HG03280 (cell line): ENCODE data around the gene GALNT18.

ENCODE experiments used
- ATAC-seq: cut with Tn5 transposase; IDR thresholded peaks from one replicate; pipeline ENCODE4 v1.9.1; 2021; ENCODE audit warnings: mild to moderate bottlenecking, moderate library complexity; ENCODE audit not compliant: unreplicated experiment

The GALNT18 gene

DNA sequence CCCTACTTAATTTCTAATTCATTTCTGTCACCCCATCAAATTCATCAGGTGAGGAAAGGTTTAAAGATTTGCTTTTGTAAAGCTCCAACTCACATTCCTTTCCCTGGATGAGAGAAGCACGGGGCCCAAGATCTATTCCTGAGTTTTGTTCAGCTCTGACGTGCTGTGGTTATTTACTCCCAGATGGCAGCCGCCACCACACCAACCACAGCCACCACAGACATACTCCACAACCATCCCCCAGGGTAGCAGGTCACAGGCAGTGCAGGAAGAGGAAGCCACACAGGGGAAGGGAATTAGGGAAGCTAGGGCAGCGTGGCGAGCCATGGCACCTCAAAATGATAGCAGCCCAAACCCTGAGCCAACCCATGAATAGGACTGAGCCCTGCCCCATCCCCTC lies 205.3 kb downstream of the GALNT18 start:
- no peak for ATAC-seq

DNA sequence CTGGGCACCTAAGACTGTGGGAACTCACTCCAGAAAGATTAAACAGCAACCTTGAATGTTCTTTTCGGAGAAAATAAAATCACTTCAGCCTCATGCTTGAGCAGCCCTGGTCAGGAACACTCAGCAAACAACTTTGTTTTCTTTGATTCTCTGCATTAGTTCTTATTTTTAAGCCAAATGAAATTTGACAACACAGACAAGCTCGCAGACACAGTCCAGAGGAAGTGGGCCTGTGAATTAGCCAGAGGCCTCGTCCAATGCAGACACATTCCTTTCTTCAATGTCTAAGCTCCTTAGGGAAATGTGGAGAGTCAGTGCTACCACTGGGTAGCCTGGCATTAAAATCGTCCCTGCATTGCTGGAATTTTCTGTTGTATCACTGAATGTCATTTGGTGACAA lies 205.9 kb downstream of the GALNT18 start:
- ATAC-seq, result no peak

- ATAC-seq, result no peak
These were observed 206.8 kb downstream of the GALNT18 start for GRCh38 chr11:11414996-11415395.

GRCh38 chr11:11413776-11414175 lies 208.0 kb downstream of the GALNT18 start:
- no peak for ATAC-seq

DNA sequence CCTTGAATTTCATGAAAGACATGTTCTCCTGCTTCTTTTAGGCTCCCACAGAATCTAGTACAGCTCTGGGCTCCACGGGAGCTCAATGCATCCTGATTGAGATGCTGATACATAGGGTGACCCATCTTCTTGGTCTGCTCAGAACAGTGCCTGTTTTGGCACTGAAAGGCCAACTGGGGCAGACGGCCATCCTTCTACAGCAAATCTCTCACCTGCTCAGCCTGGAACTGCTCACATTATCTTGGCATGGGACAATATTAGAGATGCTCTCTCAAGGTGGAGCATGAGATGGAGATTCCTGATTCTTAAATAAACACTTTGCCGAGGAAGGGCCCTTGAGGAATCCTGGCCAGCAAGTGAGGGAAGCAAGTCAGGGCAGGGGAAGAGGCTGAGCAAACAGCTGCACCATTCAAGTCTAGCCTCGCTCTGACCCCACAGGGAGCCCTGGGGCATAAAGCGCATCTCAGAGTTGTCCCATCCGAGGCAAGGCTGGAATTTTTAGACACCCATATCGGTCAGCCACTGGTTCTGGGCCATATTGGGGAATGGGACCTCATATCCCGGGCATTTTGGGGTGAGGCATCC lies 210.3 kb downstream of the GALNT18 start:
- no peak for ATAC-seq

DNA sequence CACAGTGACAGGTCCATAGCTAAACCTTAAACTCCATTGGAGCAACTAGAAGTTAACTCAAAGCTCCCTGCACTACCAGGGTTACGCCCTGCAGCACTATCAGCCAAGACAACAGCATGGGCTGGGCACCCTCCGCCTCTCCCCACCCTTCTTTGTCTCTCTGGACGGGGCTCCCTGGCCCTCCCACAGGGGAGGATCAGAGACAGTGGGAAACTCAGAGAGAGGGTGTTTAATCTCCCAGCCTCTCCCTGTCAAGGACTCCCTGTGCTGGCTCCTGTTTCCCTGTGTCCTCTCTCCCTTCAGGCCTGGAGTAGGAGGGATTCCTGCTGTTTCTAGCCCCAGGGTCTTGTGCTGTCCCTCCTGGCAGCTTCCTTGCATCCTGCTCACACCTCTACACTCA lies 211.9 kb downstream of the GALNT18 start:
- no peak for ATAC-seq

GRCh38 chr11:11409224-11409623 lies 212.6 kb downstream of the GALNT18 start:
- ATAC-seq, result no peak

GRCh38 chr11:11408436-11409221 lies 213.2 kb downstream of the GALNT18 start:
- no peak for ATAC-seq

DNA sequence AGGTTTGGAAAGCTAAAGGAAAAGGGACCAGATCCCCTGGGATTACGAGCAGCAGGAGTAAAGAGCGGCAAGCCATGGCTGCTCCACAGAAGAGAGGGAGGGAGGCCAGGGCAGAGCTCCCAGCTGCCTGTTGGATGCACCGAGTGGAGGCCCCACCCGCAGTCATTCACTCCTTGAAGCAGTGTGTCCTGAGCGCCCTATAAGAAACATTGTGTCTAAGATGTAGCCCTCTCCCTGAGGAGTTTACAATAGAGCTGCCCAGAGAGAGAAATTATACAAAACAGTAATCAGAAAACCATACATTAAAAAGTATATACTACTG lies 214.1 kb downstream of the GALNT18 start:
- no peak for ATAC-seq

GRCh38 chr11:11407065-11407762 lies 214.6 kb downstream of the GALNT18 start:
- ATAC-seq, result no peak

DNA sequence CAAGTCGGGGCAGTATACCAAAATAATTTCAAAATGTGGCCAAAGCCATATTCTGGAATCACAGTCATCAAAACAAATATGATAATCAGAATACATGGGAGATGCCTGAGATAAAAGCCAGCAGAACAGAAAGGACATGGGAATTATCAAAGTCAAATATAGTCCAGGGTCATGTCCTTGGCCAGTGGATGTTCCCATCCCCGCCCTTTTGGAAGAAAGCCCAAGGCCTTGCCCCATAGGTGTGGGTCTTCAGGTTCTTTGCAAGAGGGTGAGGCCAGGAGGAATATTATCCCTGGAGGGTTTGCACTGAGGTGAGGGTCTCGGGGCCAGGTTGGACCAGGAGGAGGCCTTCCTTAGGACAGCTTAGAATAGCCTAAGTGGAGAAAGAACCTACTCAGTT lies 215.2 kb downstream of the GALNT18 start:
- ATAC-seq, result no peak

GRCh38 chr11:11403763-11404725 lies 217.8 kb downstream of the GALNT18 start:
- ATAC-seq, result no peak

- no peak for ATAC-seq
These were observed 219.8 kb downstream of the GALNT18 start for GRCh38 chr11:11401960-11402535.

- no peak for ATAC-seq
These were observed 221.1 kb downstream of the GALNT18 start for GRCh38 chr11:11400635-11401232.

DNA sequence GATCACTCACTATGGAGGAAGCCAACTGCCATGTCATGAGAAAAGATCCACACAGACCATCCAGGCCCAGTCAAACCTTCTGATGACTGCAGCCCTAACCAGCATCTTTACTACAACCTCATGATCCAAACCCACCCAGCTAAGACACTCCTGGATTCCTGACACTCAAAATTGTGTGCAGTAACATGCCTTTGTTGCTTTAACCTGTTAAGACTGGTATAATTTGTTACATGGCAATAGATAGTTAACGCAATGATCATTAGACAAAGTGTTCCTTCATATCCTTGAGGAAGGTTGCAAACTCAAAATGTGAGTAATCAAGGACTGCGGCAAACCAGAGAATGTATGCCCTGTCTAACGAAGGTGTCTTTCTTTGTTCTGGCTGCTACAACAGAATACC lies 221.7 kb downstream of the GALNT18 start:
- ATAC-seq, result no peak

DNA sequence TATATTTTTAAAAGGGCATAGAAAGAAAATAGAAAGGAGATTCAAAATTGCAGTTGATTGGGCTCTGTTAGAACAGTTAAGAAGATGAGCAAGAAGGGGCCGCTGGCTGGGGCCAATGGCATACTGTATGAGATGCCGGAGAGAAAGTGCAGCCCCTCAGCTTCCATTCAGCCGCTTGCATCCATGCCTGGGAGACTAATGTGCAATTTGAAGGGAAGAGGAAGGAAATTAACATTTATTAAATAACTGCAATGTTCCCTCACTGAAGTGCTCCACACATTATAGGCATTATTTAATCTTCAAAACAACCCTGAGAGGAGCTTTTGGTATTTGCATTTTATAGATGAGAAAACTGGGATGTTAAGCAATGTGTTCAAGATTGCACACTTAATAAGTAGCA lies 224.0 kb downstream of the GALNT18 start:
- no peak for ATAC-seq

- ATAC-seq, result no peak
These were observed 224.8 kb downstream of the GALNT18 start for GRCh38 chr11:11397036-11397415.

DNA sequence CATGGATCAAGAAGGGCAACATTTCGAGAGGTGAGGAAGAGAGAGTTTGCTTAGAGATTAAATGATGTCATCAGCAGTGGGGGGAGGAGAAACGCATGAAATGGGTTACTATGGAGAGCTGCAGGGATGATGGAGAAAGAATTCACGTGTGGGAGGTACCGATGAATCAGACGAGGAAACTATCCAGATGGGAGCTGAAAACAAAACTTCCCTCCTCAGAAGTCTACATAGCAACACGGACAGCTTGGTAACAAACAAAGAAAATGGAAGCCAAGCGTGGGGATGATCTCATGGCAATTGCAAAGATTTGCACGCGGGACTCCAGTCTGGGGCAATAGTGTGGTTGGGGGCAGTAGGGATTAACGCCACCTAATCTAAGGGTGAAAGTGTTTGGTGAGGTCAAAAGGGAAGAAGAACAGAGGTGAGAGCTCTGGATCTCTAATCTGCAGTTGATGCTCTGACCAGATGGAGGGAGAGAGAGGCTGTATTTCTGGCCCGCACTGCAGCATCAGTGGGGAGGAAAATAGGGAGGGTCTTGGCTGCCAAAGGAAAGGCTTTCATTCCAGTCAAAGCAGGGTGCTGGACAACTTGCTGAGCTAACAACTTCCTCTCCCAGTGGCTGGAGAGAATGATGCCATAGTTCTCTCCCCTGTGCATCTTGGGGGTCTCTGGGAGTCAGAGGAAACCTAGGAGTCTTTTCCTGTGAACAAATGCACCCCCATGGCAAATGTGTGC lies 225.3 kb downstream of the GALNT18 start:
- no peak for ATAC-seq

GRCh38 chr11:11395126-11395525 lies 226.7 kb downstream of the GALNT18 start:
- no peak for ATAC-seq

- no peak for ATAC-seq
These were observed 227.6 kb downstream of the GALNT18 start for GRCh38 chr11:11394241-11394640.
